Measurements from ENCODE around the gene LARGE1.
A peak's percentile ranks its signal among the peaks of the same experiment; 100 is the strongest.

Gene LARGE1

DNA sequence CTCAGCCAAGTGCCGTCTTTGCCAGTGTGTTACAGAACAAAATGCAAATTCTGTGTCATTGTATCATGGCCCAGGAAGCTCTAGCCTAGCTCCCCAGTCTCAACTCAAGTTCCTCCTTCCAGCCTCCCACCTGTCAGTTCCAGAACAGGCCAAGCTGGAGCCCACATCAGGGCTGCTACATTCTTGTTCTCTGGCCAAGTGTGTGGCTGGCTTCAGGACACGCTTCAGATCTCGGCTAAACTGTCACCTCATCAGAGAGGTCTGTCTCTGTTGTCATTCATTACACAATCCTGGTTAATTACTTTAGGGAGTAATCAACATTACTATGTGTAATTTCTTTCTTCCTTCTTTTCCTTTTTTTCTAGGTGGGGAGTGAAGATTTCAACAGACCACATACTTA is 515.1 kb downstream of the LARGE1 start:
- no peak for DNase-seq (ENCODE audit: low read depth, low spot score)
- in situ Hi-C loops (cut with HindIII; ENCODE audit: low sequenced_read_pairs), result no loop called here
- no peak overlapping the region for H3K4me3 ChIP-seq (ENCODE audit: low read depth, low read length)
- TF ChIP-seq, protein P1, sequence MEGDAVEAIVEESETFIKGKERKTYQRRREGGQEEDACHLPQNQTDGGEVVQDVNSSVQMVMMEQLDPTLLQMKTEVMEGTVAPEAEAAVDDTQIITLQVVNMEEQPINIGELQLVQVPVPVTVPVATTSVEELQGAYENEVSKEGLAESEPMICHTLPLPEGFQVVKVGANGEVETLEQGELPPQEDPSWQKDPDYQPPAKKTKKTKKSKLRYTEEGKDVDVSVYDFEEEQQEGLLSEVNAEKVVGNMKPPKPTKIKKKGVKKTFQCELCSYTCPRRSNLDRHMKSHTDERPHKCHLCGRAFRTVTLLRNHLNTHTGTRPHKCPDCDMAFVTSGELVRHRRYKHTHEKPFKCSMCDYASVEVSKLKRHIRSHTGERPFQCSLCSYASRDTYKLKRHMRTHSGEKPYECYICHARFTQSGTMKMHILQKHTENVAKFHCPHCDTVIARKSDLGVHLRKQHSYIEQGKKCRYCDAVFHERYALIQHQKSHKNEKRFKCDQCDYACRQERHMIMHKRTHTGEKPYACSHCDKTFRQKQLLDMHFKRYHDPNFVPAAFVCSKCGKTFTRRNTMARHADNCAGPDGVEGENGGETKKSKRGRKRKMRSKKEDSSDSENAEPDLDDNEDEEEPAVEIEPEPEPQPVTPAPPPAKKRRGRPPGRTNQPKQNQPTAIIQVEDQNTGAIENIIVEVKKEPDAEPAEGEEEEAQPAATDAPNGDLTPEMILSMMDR (IDR thresholded peaks at IDR 0.05; ENCODE audit: low read depth, low read length), result no peak

DNA sequence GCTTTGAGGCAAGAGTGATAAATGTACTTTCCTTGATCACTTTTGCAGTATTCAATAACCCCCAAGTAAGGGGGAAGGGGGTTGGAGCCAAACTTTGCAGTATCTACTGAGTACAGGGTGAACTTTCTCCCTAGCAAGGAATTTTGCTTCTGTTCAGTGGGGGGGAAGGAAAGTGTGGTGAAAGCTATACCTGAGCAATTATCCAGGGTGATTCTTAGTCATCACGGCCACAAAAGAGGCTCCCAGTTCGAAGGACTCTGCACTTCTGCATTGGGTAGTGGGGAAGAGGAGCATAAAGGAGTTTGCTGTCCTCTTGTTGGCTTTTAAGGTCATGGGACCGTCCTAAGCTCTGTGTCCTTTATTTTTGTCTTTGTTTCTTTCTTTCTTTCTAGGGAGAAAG is 515.6 kb downstream of the LARGE1 start:
- in situ Hi-C loops (cut with HindIII; ENCODE audit: low sequenced_read_pairs), result no loop called here
- TF ChIP-seq, protein P1 (IDR thresholded peaks at IDR 0.05; ENCODE audit: low read depth, low read length), result no peak
- no peak overlapping the region for H3K4me3 ChIP-seq (ENCODE audit: low read depth, low read length)
- no peak for DNase-seq (ENCODE audit: low read depth, low spot score)

DNA sequence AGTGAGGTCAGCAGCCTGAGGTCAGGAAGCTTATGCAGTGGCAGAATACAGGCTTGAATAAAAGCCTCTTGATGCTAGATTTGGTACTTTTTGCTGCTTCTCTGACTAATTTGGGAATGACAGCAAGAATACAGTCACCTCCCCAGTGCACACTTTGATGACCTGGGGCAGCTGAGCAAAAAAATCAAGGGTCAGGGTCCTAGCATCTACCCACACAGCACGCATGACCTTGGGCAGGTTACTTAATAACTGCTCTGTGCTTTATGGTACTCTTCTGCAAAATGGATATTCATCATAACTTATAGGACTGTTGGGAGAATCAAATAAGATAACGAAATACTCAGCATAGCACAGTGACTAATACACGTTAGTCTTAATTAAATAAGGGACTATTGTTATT is 518.0 kb downstream of the LARGE1 start:
- H3K4me3 ChIP-seq (ENCODE audit: low read depth, low read length), result no peak overlapping the region
- TF ChIP-seq, protein P1 (IDR thresholded peaks at IDR 0.05; ENCODE audit: low read depth, low read length), result no peak
- in situ Hi-C loops (cut with HindIII; ENCODE audit: low sequenced_read_pairs), result no loop called here
- no peak for DNase-seq (ENCODE audit: low read depth, low spot score)

DNA sequence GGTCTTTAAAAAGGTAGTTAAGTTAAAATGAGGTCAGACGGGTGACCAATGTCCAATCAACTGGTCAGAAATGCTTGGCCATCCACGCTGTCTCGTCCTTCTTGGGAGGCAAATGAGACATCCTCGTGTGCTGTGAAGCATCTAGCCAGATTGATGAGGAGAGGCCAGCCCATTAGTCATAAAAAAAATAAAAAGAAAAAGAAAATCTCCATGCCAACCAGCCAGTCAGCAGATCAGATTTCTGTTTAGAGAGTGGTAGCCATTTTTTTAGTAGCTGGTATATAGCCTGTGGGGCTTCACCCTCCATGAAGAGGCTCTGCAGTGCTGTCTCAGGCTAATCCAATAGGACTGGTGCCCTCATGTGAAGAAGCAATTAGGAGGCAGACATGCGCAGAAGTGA is 519.0 kb downstream of the LARGE1 start:
- DNase-seq (ENCODE audit: low read depth, low spot score), result peak; percentile 30
- TF ChIP-seq, protein P1 (IDR thresholded peaks at IDR 0.05; ENCODE audit: low read depth, low read length), result no peak
- in situ Hi-C loops (cut with HindIII; ENCODE audit: low sequenced_read_pairs), result no loop called here
- no peak overlapping the region for H3K4me3 ChIP-seq (ENCODE audit: low read depth, low read length)

DNA sequence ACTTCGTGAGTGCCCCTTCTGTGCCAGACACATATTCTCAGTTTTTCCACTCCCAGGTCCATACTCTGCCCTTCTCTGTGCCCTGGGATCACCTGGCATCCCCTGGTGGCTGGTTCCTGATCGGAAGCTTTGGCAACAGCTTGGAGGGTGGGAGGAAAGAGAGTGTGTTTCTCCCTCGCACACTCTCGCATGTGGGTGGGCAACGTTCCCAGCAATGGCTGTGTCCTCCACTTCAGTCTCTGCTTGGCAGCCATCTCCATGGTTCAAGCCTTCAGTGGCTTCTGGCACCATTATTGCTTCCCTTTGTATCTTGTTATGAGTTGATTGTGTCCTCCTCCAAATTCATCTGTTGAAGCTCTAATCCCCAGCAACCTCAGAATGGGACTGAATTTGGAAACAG is 519.4 kb downstream of the LARGE1 start:
- in situ Hi-C loops (cut with HindIII; ENCODE audit: low sequenced_read_pairs), result no loop called here
- TF ChIP-seq, protein P1 (IDR thresholded peaks at IDR 0.05; ENCODE audit: low read depth, low read length), result no peak
- no peak overlapping the region for H3K4me3 ChIP-seq (ENCODE audit: low read depth, low read length)
- no peak for DNase-seq (ENCODE audit: low read depth, low spot score)

DNA sequence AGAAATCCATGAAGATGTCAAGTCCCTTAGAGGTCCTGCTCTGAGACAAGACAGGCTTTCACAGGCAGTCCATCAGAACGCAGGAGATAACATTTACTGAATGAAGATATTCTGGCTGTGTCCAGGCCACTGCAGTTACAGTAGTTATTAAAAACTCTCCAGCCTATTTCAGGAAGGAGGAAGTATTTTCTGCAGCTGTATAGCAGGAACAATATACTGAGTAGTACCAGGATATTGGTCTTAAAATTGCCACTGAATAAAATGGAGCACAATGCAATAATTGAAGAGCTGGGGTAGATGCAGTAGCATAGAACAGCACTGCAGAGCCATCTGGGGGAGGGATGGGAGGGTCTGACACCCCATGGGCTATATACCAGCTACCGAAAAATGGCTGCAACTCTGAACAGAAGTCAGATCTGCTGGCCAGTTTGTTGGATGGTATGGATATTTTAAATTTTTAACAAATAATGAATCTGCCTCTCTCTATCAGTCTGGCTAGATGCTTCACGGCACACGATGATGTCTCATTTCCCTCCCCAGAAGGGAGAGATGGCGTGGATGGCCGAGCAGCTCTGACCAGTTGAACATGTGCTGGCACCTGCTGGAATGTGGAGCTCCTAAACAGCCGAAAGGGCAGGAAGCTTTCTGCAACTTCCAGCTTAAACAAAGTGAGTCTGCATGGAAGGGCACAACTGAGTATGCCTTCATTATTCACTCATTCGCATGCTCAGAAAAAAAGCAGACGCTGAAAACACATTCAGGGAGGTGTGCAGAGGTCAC is 520.0 kb downstream of the LARGE1 start:
- H3K4me3 ChIP-seq (ENCODE audit: low read depth, low read length), result no peak overlapping the region
- TF ChIP-seq, protein P1 (IDR thresholded peaks at IDR 0.05; ENCODE audit: low read depth, low read length), result no peak
- in situ Hi-C loops (cut with HindIII; ENCODE audit: low sequenced_read_pairs), result no loop called here
- no peak for DNase-seq (ENCODE audit: low read depth, low spot score)

Data from astrocyte of the spinal cord (primary cell).